AG09319 (cell line): ENCODE measurements around the gene CCDC33.
"Not testable (repeated sequence)": the region's sequence is repeated elsewhere in the genome, so short reads cannot be mapped to it uniquely, and the experiment has no call there.

Experiments
- DNase-seq: peaks from one replicate; pipeline ENCODE4 v3.0.0-alpha.2; 2010; ENCODE audit warnings: low read depth; ENCODE audit errors: extremely low read depth
- TF ChIP-seq, protein P1 (sequence below): IDR thresholded peaks from 2 replicates; pipeline ENCODE4 v1.5.1; 2011; ENCODE audit warnings: low read depth, mild to moderate bottlenecking, inconsistent platforms, low read length, moderate library complexity

CCDC33 gene

DNA sequence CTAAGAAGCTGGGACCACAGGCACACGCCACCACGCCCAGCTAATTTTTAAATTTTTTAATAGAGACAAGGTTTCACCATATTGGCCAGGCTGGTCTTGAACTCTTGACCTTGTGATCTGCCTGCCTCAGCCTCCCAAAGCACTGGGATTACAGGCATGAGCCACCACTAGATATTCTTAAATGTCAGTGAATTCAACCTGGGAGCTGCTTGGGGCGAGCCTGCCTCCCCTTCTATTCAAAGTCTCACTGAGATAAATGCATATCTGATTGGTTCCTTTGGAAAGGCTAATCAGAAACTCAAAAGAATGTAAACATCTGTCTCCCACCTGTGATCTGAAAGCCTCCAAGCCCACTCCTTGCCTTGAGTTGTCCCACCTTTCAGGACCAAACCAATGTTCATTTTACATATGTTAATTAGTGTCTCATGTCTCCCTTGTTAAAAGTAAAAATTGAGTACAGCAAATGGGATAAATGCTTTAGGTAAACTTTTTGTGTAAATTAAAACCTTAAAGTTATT, 116.3 kb downstream of the CCDC33 start:
- DNase-seq, result no peak
- TF ChIP-seq, protein P1, sequence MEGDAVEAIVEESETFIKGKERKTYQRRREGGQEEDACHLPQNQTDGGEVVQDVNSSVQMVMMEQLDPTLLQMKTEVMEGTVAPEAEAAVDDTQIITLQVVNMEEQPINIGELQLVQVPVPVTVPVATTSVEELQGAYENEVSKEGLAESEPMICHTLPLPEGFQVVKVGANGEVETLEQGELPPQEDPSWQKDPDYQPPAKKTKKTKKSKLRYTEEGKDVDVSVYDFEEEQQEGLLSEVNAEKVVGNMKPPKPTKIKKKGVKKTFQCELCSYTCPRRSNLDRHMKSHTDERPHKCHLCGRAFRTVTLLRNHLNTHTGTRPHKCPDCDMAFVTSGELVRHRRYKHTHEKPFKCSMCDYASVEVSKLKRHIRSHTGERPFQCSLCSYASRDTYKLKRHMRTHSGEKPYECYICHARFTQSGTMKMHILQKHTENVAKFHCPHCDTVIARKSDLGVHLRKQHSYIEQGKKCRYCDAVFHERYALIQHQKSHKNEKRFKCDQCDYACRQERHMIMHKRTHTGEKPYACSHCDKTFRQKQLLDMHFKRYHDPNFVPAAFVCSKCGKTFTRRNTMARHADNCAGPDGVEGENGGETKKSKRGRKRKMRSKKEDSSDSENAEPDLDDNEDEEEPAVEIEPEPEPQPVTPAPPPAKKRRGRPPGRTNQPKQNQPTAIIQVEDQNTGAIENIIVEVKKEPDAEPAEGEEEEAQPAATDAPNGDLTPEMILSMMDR, result no peak

DNA sequence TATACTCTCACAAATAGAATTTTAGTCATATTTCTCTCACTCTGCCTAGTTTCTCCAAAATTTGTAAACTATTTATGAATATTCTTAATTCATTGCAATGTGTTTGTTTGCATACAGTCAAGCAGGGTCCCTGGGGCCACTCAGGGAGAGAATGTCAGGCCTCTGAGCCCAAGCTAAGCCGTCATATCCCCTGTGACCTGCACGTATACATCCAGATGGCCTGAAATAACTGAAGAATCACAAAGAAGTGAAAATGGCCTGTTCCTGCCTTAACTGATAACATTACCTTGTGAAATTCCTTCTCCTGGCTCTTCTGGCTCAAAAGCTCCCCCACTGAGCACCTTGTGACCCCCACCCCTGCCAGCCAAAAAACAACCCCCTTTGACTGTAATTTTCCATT, 117.9 kb downstream of the CCDC33 start:
- DNase-seq, result not testable (repeated sequence)

DNA sequence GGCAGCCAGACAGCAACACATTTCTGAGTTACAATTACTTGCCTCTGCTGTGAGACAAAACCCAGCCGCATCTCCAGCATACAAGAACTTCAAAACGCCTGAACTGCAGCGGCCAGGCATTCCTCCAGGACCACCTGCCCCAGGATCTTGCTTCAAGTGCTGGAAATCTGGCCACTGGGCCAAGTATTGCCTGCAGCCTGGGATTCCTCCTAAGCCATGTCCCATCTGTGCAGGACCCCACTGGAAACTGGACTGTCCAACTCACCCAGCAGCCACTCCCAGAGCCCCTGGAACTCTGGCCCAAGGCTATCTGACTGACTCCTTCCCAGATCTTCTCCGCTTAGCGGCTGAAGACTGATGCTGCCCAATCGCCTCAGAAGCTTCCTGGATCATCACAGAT, 119.9 kb downstream of the CCDC33 start:
- DNase-seq, result not testable (repeated sequence)

DNA sequence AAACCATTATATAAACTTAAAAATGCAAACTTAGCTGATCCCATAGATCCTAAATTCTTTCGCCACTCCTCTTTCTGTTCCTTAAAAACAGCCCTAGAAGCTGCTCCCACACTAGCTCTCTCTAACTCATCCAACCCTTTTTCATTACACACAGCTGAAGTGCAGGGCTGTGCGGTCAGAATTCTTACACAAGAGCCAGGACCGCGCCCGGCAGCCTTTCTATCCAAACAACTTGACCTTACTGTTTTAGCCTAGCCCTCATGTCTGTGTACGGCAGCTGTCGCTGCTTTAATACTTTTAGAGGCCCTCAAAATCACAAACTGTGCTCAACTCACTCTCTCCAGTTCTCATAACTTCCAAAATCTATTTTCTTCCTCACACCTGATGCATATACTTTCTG, 121.4 kb downstream of the CCDC33 start:
- not testable (repeated sequence) for DNase-seq

DNA sequence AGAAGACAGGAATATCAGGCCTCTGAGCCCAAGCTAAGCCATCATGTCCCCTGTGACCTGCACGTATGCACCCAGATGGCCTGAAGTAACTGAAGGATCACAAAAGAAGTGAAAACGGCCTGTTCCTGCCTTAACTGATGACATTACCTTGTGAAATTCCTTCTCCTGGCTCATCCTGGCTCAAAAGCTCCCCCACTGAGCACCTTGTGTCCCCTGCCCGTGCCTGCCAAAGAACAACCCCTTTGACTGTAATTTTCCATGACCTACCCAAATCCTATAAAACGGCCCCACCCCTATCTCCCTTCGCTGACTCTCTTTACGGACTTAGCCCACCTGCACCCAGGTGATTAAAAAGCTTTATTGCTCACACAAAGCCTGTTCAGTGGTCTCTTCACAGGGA, 123.2 kb downstream of the CCDC33 start:
- not testable (repeated sequence) for DNase-seq

DNA sequence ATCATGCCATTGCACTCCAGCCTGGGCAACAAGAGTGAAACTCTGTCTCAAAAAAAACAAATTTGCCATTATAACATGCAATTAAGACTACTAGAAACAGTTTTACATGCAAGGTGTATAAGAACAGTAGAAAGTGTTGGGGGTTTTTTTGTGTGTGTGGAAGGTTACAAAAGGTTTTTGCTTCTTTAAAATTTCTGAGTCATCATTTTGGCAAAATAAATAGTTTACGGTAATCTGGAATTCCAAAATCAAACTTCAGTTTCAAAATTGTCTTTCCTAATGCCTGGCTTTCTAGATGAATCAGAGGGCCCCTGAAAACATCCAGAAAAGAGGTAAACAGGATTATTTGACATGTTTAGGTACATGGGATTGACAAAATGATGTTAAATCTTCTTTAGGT, 124.7 kb downstream of the CCDC33 start:
- DNase-seq, result not testable (repeated sequence)

DNA sequence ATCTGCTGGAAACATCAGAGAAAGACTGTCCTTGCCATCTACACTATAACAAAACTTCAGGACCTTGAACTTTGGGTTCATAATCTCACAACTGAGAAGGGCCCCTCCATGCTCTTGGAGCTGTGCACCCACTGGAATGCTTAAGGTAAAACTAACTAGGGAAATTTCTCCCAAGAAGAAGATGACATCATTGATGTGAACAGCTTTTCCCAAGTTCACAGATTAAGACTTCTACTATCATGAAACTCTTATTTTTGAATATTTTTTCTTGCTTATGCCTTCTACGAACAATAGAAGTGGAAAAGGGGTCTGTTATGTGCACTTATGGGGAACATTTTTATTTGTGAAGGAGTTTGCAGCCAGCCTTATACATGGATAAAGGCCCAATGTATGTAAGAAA, 126.4 kb downstream of the CCDC33 start:
- no peak for DNase-seq
- TF ChIP-seq, protein P1, result no peak

DNA sequence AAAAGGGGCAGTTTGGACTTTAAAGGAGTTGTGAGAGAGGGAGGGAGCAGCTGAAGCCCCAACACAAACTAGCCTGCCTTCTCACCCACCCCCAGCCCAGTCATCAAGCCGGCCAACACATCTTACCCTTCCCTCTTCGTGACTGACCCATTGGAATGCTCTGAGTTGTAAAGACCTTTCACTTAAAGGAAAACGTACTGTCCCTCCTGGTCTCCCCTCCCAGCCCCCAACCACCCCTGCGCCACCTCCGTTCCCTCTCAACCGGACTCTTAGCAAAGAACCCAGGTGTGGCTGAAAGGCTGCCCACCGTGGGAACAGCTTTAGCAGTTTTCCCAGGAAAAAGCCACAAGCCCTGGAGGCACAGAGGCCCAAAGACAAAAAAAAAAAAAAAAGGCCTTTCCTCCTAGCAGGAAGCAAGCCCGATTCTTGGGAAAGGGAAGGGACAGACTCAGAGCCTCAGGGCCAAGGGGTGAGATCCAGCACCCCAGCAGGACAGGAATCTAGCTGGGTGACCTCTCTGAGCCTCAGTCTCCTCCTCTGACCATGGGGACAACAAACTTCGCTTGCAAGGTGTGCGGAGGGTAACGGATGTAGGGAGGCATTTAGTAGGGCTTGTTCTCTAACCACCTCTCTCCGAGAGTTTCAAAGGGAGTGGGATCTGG, 128.9 kb downstream of the CCDC33 start:
- DNase-seq, result no peak
- TF ChIP-seq, protein P1, result no peak

DNA sequence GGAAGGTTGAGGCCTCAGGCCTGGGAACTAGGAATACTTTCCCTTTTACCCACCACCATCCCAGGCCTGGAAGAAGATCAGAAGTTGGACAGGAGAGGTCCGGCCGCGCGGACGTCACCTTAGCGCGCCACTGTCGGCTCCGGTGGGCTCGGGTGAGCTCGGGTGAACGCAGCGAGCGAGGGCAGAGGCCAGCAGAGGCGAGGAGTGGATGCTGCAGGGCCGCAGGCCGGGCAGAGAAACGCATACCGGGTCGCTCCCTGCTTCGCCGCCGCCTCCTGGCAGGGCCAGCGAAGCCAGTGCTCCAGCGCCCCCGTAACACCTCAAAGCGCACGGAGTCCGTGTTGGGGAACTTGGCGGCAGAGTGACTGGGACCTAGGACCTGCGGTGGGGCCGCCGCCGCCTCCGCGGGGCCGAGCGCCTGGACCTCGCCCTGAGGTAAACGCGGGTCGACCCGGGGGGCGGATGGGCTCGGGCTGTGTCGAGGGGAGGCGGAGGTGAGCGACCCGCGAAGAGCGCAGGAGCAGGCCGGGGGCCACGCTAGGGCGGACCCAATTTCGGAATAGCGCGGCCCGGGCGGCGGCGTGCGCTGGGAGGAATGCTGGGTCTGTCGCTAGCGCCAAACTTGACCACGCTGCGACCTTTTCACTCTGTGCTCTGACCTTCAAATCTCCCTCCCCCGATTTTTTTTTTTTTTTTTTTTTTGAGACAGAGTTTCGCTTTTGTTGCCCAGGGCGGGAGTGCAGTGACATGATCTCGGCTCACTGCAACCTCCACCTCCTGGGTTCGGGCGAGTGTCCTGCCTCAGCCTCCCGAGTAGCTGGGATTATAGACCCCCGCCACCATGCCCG, 129.7 kb downstream of the CCDC33 start:
- TF ChIP-seq, protein P1, result no peak
- DNase-seq, result no peak

DNA sequence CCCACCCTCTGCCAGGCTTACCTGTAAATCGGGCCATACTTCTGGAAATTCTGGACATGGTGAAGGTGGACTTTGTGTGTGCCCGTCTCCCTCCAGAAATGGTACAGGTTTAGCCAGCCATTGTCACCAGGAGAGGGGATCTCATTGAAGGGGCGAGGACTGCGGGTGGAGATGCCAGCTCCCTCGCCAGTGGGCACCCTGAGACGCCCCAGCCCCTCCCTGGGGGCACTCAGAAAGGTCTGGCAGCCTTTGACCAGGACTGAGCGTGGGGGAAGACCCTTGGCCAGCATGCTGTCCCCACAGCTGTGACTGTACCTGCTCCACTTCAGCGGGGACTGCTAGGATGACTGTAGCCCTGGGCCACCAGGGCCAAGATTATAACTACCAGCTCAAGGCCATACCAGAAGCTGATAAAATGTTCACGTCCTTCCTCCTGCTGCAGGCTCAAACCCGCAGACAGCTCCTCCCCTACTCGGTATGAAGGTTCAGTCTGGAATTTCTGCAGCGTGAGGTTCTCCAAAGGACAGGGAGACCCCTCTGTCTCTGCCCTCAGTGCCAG, 131.2 kb downstream of the CCDC33 start, which contains the start of gene CYP11A1:
Gene CYP11A1 (minus strand): TSS at position 351 of the 559 bp plus-strand sequence. CDS start 61 bp downstream, at position 290.
- no peak for DNase-seq
- TF ChIP-seq, protein P1, result no peak
